HCT116 (cell line): ENCODE data around the gene RAD9A. TPM values are rescaled to one million over a fixed set of nuclear protein-coding genes. Genes with fewer than 3 reads are reported as not detected.
A peak's percentile ranks its signal among the peaks of the same experiment; 100 is the strongest.

Experiments
- ATAC-seq: fragments of 200-7000 bp; cut with Tn5 transposase; 2 replicates; pipeline ENCODE4 v1.9.1; 2020; ENCODE audit warnings: mild to moderate bottlenecking, moderate library complexity
- BruUV-seq: library from RNA; stranded (reverse); fragments of 400-500 nt; replicated peaks from 2 replicates; lab custom pipeline; 2021; lab: Mats Ljungman, UMichigan
- CTCF ChIA-PET: fragments of 300-600 bp; sonication (Branson Sonifier 250); formaldehyde crosslinking; loops from one replicate; lab custom pipeline; 2021; ENCODE audit warnings: antibody characterized with exemption; lab: Charles Lee
- POLR2A ChIA-PET: fragments of 300-600, 350-600 bp; sonication (Branson Sonifier 250); formaldehyde crosslinking; loops from one replicate; lab custom pipeline; 2021; ENCODE audit warnings: antibody characterized with exemption; lab: Charles Lee
- RAD21 ChIA-PET, 2 experiments: fragments of 300-600 bp; sonication (Branson Sonifier 250); formaldehyde crosslinking; loops; one replicate each; lab custom pipeline; 2023; ENCODE audit warnings: low total read pairs in 2 of 2; ENCODE audit not compliant: uncharacterized antibody in 2 of 2, unreplicated experiment in 2 of 2, low non-redundant PET in 1 of 2; lab: Charles Lee
- DNase-seq: peaks from one replicate; pipeline ENCODE4 v3.0.0-alpha.2; 2010; ENCODE audit warnings: low read depth, low spot score
- H2AFZ ChIP-seq: fragments of 200-600 bp; shearing (Covaris generic), sonication (generic); 2 replicates; pipeline ENCODE4 v1.6.1; 2017; ENCODE audit warnings: low read depth, mixed run types, mixed read lengths, antibody characterized with exemption, low read length; ENCODE audit not compliant: poor library complexity, severe bottlenecking
- H3K27ac ChIP-seq: 2 replicates; pipeline ENCODE4 v1.5.1; 2012; ENCODE audit warnings: low read depth, low read length
- H3K27me3 ChIP-seq: fragments of 200-600 bp; sonication (generic); 2 replicates; pipeline ENCODE4 v1.6.1; 2016; ENCODE audit warnings: mixed run types, low read length, mixed read lengths; ENCODE audit not compliant: insufficient read depth
- H3K36me3 ChIP-seq, 2 experiments: fragments of 200-500 bp in 1 of 2; fragments of 200-600 bp in 1 of 2; sonication (Bioruptor generic) in 1 of 2; sonication (generic) in 1 of 2; 2 replicates each; pipeline versions ENCODE4 v1.5.1 to v1.6.1; 2014 to 2016; ENCODE audit warnings: low read length in 2 of 2, inconsistent platforms in 1 of 2, mixed read lengths in 1 of 2, mixed run types in 1 of 2; ENCODE audit not compliant: insufficient read depth in 2 of 2, control insufficient read depth in 1 of 2
- H3K4me1 ChIP-seq, 2 experiments: fragments of 200-600 bp in 1 of 2; sonication (generic) in 1 of 2; 2 replicates each; pipeline versions ENCODE4 v1.5.1 to v1.6.1; 2012 to 2017; ENCODE audit warnings: low read length in 2 of 2, inconsistent platforms in 1 of 2, mild to moderate bottlenecking in 1 of 2, mixed read lengths in 1 of 2, mixed run types in 1 of 2, moderate library complexity in 1 of 2; ENCODE audit not compliant: insufficient read depth in 2 of 2, control insufficient read depth in 1 of 2
- H3K4me2 ChIP-seq: fragments of 200-600 bp; sonication (generic); 2 replicates; pipeline ENCODE4 v1.6.1; 2017; ENCODE audit warnings: mixed run types, low read length, mixed read lengths
- H3K4me3 ChIP-seq, 2 experiments: fragments of 200-600 bp in 1 of 2; sonication (generic) in 1 of 2; replicated peaks in 1 of 2; 2 replicates each; pipeline ENCODE4 v1.5.1; 2011 to 2016; ENCODE audit warnings: low read length in 2 of 2, control low read depth in 1 of 2, low read depth in 1 of 2, mild to moderate bottlenecking in 1 of 2, mixed read lengths in 1 of 2, mixed run types in 1 of 2
- H3K79me2 ChIP-seq: fragments of 200-600 bp; sonication (generic); 2 replicates; pipeline ENCODE4 v1.6.1; 2017; ENCODE audit warnings: mild to moderate bottlenecking, mixed run types, low read length, moderate library complexity, mixed read lengths; ENCODE audit not compliant: insufficient read depth
- H3K9ac ChIP-seq: fragments of 200-600 bp; sonication (generic); 2 replicates; pipeline ENCODE4 v1.6.1; 2016; ENCODE audit warnings: low read length, mixed read lengths
- H3K9me2 ChIP-seq: fragments of 200-600 bp; sonication (generic), shearing (Covaris generic); 2 replicates; pipeline ENCODE4 v1.6.1; 2017; ENCODE audit warnings: mixed run types, mild to moderate bottlenecking, moderate library complexity; ENCODE audit not compliant: insufficient read depth
- H3K9me3 ChIP-seq, 2 experiments: fragments of 200-500 bp in 1 of 2; fragments of 200-600 bp in 1 of 2; sonication (Bioruptor generic) in 1 of 2; sonication (generic) in 1 of 2; 2 replicates each; pipeline ENCODE4 v1.6.1; 2014 to 2017; ENCODE audit warnings: low read length in 2 of 2, mixed read lengths in 2 of 2, inconsistent platforms in 1 of 2, low read depth in 1 of 2, mild to moderate bottlenecking in 1 of 2, mixed run types in 1 of 2, moderate library complexity in 1 of 2; ENCODE audit not compliant: control insufficient read depth in 1 of 2, insufficient read depth in 1 of 2
- H4K20me1 ChIP-seq: fragments of 200-600 bp; sonication (generic), shearing (Covaris generic); 2 replicates; pipeline ENCODE4 v1.6.1; 2017; ENCODE audit warnings: mixed run types, mild to moderate bottlenecking, moderate library complexity; ENCODE audit not compliant: insufficient read depth
- CEBPB ChIP-seq: IDR thresholded peaks from 2 replicates; pipeline ENCODE4 v1.6.1; 2012; ENCODE audit warnings: low read depth
- EGR1 ChIP-seq: IDR thresholded peaks from 2 replicates; pipeline ENCODE4 v1.6.1; 2012; ENCODE audit warnings: low read depth
- EZH2 ChIP-seq: fragments of 200-600 bp; sonication (generic); IDR thresholded peaks from 2 replicates; pipeline ENCODE4 v1.6.1; 2017; ENCODE audit warnings: antibody characterized with exemption, mixed run types
- EZH2phosphoT487 ChIP-seq: fragments of 200-600 bp; IDR thresholded peaks from 2 replicates; pipeline ENCODE4 v1.6.1; 2018; ENCODE audit warnings: antibody characterized with exemption, borderline replicate concordance
- FOSL1 ChIP-seq: IDR thresholded peaks from 2 replicates; pipeline ENCODE4 v1.6.1; 2012; ENCODE audit warnings: low read depth
- JUND ChIP-seq: IDR thresholded peaks from 2 replicates; pipeline ENCODE4 v1.6.1; 2012
- POLR2A ChIP-seq: IDR thresholded peaks from 2 replicates; pipeline ENCODE4 v1.7.0; 2011; ENCODE audit warnings: borderline replicate concordance; ENCODE audit not compliant: insufficient read depth, insufficient read length; ENCODE audit errors: extremely low read depth
- RAD21 ChIP-seq: IDR thresholded peaks from 2 replicates; pipeline ENCODE4 v1.6.1; 2012; ENCODE audit warnings: low read depth, mild to moderate bottlenecking
- SIN3A ChIP-seq: IDR thresholded peaks from 2 replicates; pipeline ENCODE4 v1.6.1; 2012; ENCODE audit warnings: low read depth
- SP1 ChIP-seq: IDR thresholded peaks from 2 replicates; pipeline ENCODE4 v1.6.1; 2012; ENCODE audit warnings: low read depth
- SRF ChIP-seq: IDR thresholded peaks from 2 replicates; pipeline ENCODE4 v1.6.1; 2012; ENCODE audit warnings: low read depth
- TCF7L2 ChIP-seq: IDR thresholded peaks from 2 replicates; pipeline ENCODE4 v1.7.0; 2011; ENCODE audit warnings: borderline replicate concordance, inconsistent platforms; ENCODE audit not compliant: insufficient read depth, insufficient read length; ENCODE audit errors: extremely low read depth
- YY1 ChIP-seq: IDR thresholded peaks from 2 replicates; pipeline ENCODE4 v1.6.1; 2011; ENCODE audit warnings: low read length, low read depth, moderate library complexity, mild to moderate bottlenecking; ENCODE audit not compliant: insufficient replicate concordance; ENCODE audit errors: extremely low read depth
- ZNF274 ChIP-seq: fragments of 200-500 bp; sonication (Bioruptor generic); IDR thresholded peaks from 2 replicates; pipeline ENCODE4 v1.6.1; 2014; ENCODE audit warnings: mild to moderate bottlenecking, low read depth, low read length, inconsistent platforms
- intact Hi-C: fragments of 100-400 bp; cut with micrococcal nuclease; formaldehyde crosslinking; loops from 2 replicates; pipeline ENCODE4 v1.10.0; 2022
- total RNA-seq: library from RNA; stranded (reverse); gene quantifications from one replicate; pipeline ENCODE4 v1.2.1, GENCODE V29; 2021; ENCODE audit not compliant: unreplicated experiment
- TF ChIP-seq, protein P1 (sequence below): IDR thresholded peaks from 2 replicates; pipeline ENCODE4 v1.6.1; 2012; ENCODE audit warnings: low read depth

The RAD9A gene
- total RNA-seq, 1 experiment from 2014 or later: 49.8 TPM

GRCh38 chr11:67442504-67443404 lies 51.0 kb downstream of the RAD9A start:
- ATAC-seq (peak; percentile 29), DNase-seq (no peak)
- TF ChIP-seq SP1: no peak
- TF ChIP-seq RAD21: no peak
- TF ChIP-seq SIN3A: no peak
- no peak for TF ChIP-seq YY1
- no peak for TF ChIP-seq FOSL1
- TF ChIP-seq ZNF274: no peak
- no peak for TF ChIP-seq EZH2phosphoT487
- Histone ChIP-seq H3K79me2 (peaks cover 7% of the 10 kb centered on the region; the same call in 1 of the 2 replicates), H3K4me3 (peak overlapping the region; percentile 82 to 90), H3K4me2 (peak overlapping the region; percentile 94), H3K36me3 (peaks cover 0 to 2% of the 10 kb centered on the region in 2 experiments; a peak in 1 of 4 replicates), H3K9me2 (no peaks in the 10 kb centered on the region), H3K27me3 (no peaks in the 10 kb centered on the region), H3K27ac (peak overlapping the region; percentile 79), H4K20me1 (no peaks in the 10 kb centered on the region), H3K4me1 (peaks cover 6 to 28% of the 10 kb centered on the region in 2 experiments; a peak in 3 of 4 replicates), H3K9ac (peak overlapping the region; percentile 87), H3K9me3 (no peaks in the 10 kb centered on the region), H2AFZ (no peak overlapping the region)
- RAD21 ChIA-PET: no interaction called here
- no TSS peak for BruUV-seq
- intact Hi-C loops: no loop called here
- POLR2A ChIA-PET: no interaction called here
- CTCF ChIA-PET: no interaction called here

GRCh38 chr11:67445515-67445914 lies 53.7 kb downstream of the RAD9A start:
- no peak for ATAC-seq
- H3K4me1 ChIP-seq: peaks cover 6 to 20% of the 10 kb centered on the region in 2 experiments; a peak in 2 of 4 replicates
- no TSS peak for BruUV-seq
- H3K9ac ChIP-seq: no peak overlapping the region
- DNase-seq: no peak
- H2AFZ ChIP-seq: no peak overlapping the region
- no peak overlapping the region for H3K4me2 ChIP-seq
- ChIA-PET RAD21 (no interaction called here), CTCF (no interaction called here), POLR2A (no interaction called here)
- no peaks in the 10 kb centered on the region for H4K20me1 ChIP-seq
- no peaks in the 10 kb centered on the region for H3K9me3 ChIP-seq
- intact Hi-C loops: no loop called here
- no peaks in the 10 kb centered on the region for H3K9me2 ChIP-seq
- H3K36me3 ChIP-seq: peaks cover 0 to 2% of the 10 kb centered on the region in 2 experiments; a peak in 1 of 4 replicates
- H3K79me2 ChIP-seq: peaks cover 7% of the 10 kb centered on the region; the same call in 1 of the 2 replicates
- H3K27ac ChIP-seq: no peak overlapping the region
- no peaks in the 10 kb centered on the region for H3K27me3 ChIP-seq
- H3K4me3 ChIP-seq: no peak overlapping the region
- TF ChIP-seq EZH2: no peak
- TF ChIP-seq EZH2phosphoT487: no peak
- no peak for TF ChIP-seq EGR1
- TF ChIP-seq, protein P1, sequence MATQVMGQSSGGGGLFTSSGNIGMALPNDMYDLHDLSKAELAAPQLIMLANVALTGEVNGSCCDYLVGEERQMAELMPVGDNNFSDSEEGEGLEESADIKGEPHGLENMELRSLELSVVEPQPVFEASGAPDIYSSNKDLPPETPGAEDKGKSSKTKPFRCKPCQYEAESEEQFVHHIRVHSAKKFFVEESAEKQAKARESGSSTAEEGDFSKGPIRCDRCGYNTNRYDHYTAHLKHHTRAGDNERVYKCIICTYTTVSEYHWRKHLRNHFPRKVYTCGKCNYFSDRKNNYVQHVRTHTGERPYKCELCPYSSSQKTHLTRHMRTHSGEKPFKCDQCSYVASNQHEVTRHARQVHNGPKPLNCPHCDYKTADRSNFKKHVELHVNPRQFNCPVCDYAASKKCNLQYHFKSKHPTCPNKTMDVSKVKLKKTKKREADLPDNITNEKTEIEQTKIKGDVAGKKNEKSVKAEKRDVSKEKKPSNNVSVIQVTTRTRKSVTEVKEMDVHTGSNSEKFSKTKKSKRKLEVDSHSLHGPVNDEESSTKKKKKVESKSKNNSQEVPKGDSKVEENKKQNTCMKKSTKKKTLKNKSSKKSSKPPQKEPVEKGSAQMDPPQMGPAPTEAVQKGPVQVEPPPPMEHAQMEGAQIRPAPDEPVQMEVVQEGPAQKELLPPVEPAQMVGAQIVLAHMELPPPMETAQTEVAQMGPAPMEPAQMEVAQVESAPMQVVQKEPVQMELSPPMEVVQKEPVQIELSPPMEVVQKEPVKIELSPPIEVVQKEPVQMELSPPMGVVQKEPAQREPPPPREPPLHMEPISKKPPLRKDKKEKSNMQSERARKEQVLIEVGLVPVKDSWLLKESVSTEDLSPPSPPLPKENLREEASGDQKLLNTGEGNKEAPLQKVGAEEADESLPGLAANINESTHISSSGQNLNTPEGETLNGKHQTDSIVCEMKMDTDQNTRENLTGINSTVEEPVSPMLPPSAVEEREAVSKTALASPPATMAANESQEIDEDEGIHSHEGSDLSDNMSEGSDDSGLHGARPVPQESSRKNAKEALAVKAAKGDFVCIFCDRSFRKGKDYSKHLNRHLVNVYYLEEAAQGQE: no peak
- no peak for TF ChIP-seq CEBPB
- TF ChIP-seq SRF: no peak
- TF ChIP-seq JUND: no peak
- no peak for TF ChIP-seq POLR2A
- TF ChIP-seq TCF7L2: no peak
